A549 (cell line): ENCODE measurements around the gene CRYGC. TPM values are rescaled to one million over a fixed set of nuclear protein-coding genes. Genes with fewer than 3 reads are reported as not detected.

Experiments
- ATAC-seq, 2 experiments: fragments of 200-7000 bp in 1 of 2; fragments of >200 bp in 1 of 2; cut with Nextera tagmentation in 1 of 2; cut with Tn5 transposase in 1 of 2; 3 replicates each; pipeline versions ENCODE4 v1.8.0 to v1.9.1; 2018 to 2020; ENCODE audit warnings: mild to moderate bottlenecking in 1 of 2, moderate library complexity in 1 of 2
- CTCF ChIA-PET: fragments of 300-600 bp; sonication (Branson Sonifier 250); formaldehyde crosslinking; extraction: SDS; loops from one replicate; lab custom pipeline; 2021; ENCODE audit warnings: antibody characterized with exemption, inconsistent platforms; lab: Yijun Ruan, JAX
- POLR2A ChIA-PET: fragments of 350-600 bp; formaldehyde crosslinking; extraction: SDS; loops from one replicate; lab custom pipeline; 2021; ENCODE audit warnings: antibody characterized with exemption, inconsistent platforms; lab: Yijun Ruan, JAX
- DNase-seq, 2 experiments: peaks; one replicate each; pipeline versions ENCODE4 v3.0.0 to v3.0.0-alpha.2; 2011 to 2016; ENCODE audit warnings: low read depth in 1 of 2, low spot score in 1 of 2
- FAIRE-seq: peaks from 2 replicates; lab custom pipeline; 2011; peaks lifted over from hg19 to GRCh38; lab: Jason Lieb, UNC
- H3K27ac ChIP-seq, 2 experiments: fragments of >200 bp; sonication (Bioruptor Twin); formaldehyde crosslinking; 3 replicates each; pipeline ENCODE4 v1.5.1; 2016 to 2017
- H3K4me1 ChIP-seq: fragments of >200 bp; sonication (Bioruptor Twin); formaldehyde crosslinking; 3 replicates; pipeline ENCODE4 v1.6.1; 2016
- H3K4me2 ChIP-seq: fragments of >200 bp; sonication (Bioruptor Twin); formaldehyde crosslinking; 3 replicates; pipeline ENCODE4 v1.6.1; 2016
- H3K4me3 ChIP-seq: fragments of >200 bp; sonication (Bioruptor Twin); formaldehyde crosslinking; 3 replicates; pipeline ENCODE4 v1.5.1; 2016
- H3K9me3 ChIP-seq: fragments of >200 bp; sonication (Bioruptor Twin); formaldehyde crosslinking; 3 replicates; pipeline ENCODE4 v1.6.1; 2016
- CBX2 ChIP-seq: fragments of 200-600 bp; sonication (generic); IDR thresholded peaks from 2 replicates; pipeline ENCODE4 v1.6.1; 2016; ENCODE audit warnings: low read depth, mild to moderate bottlenecking, borderline replicate concordance
- CHD4 ChIP-seq: fragments of 200-600 bp; sonication (generic); IDR thresholded peaks from 2 replicates; pipeline ENCODE4 v1.6.1; 2016; ENCODE audit warnings: antibody characterized with exemption, mild to moderate bottlenecking, borderline replicate concordance
- ESRRA ChIP-seq: fragments of 150-350 bp; IDR thresholded peaks from 2 replicates; pipeline ENCODE4 v1.6.1; 2014; ENCODE audit warnings: mild to moderate bottlenecking, low read length, borderline replicate concordance
- GATA3 ChIP-seq: IDR thresholded peaks from 2 replicates; pipeline ENCODE4 v1.6.1; 2012; ENCODE audit warnings: borderline replicate concordance
- HDAC2 ChIP-seq: fragments of 200-600 bp; sonication (generic); IDR thresholded peaks from 2 replicates; pipeline ENCODE4 v1.6.1; 2016
- HMGXB4 ChIP-seq: fragments of 250-450 bp; sonication (Bioruptor Pico); IDR thresholded peaks from 2 replicates; pipeline ENCODE4 v1.5.0; 2021; ENCODE audit warnings: mild to moderate bottlenecking, moderate library complexity, borderline replicate concordance
- HOXB13 ChIP-seq: fragments of 250-450 bp; sonication (Bioruptor Pico); IDR thresholded peaks from 2 replicates; pipeline ENCODE4 v1.5.0; 2020; ENCODE audit warnings: low read depth, mild to moderate bottlenecking, moderate library complexity
- HOXB5 ChIP-seq: fragments of 250-450 bp; sonication (Bioruptor Pico); IDR thresholded peaks from 2 replicates; pipeline ENCODE4 v1.5.0; 2020; ENCODE audit warnings: mild to moderate bottlenecking, moderate library complexity
- JUN ChIP-seq, 2 experiments: fragments of >200 bp; sonication (Bioruptor Twin); formaldehyde crosslinking; IDR thresholded peaks; 2 replicates in 1 of 2; 3 replicates in 1 of 2; pipeline ENCODE4 v1.6.1; 2016 to 2017
- JUNB ChIP-seq: fragments of >200 bp; sonication (Bioruptor Twin); formaldehyde crosslinking; IDR thresholded peaks from 2 replicates; pipeline ENCODE4 v1.6.1; 2016
- MAFK ChIP-seq: fragments of 450-650 bp; IDR thresholded peaks from 2 replicates; pipeline ENCODE4 v1.6.1; 2014; ENCODE audit not compliant: partially characterized antibody
- MAZ ChIP-seq: fragments of 150-350 bp; IDR thresholded peaks from 2 replicates; pipeline ENCODE4 v1.6.1; 2014; ENCODE audit warnings: antibody characterized with exemption, low read depth, low read length, borderline replicate concordance
- PBX3 ChIP-seq: IDR thresholded peaks from 2 replicates; pipeline ENCODE4 v1.6.1; 2012
- PHF8 ChIP-seq: fragments of 200-600 bp; sonication (generic); IDR thresholded peaks from 2 replicates; pipeline ENCODE4 v1.6.1; 2016; ENCODE audit warnings: low read depth, mild to moderate bottlenecking, antibody characterized with exemption, moderate library complexity, borderline replicate concordance
- RAD21 ChIP-seq, 2 experiments: fragments of >200 bp in 1 of 2; sonication (Bioruptor Twin) in 1 of 2; formaldehyde crosslinking in 1 of 2; IDR thresholded peaks in 1 of 2; conservative IDR thresholded peaks in 1 of 2; 2 replicates in 1 of 2; 3 replicates in 1 of 2; pipeline ENCODE4 v1.6.1; 2012 to 2018; ENCODE audit warnings: inconsistent platforms in 1 of 2
- RCOR1 ChIP-seq: fragments of 150-350 bp; IDR thresholded peaks from 2 replicates; pipeline ENCODE4 v1.6.1; 2014; ENCODE audit warnings: antibody characterized with exemption, low read length, low read depth
- TFCP2L1 ChIP-seq: fragments of 250-450 bp; sonication (Bioruptor Pico); IDR thresholded peaks from 2 replicates; pipeline ENCODE4 v1.5.0; 2021; ENCODE audit warnings: mild to moderate bottlenecking
- ZC3H11A ChIP-seq: fragments of 450-650 bp; IDR thresholded peaks from 2 replicates; pipeline ENCODE4 v1.6.1; 2014; ENCODE audit warnings: antibody characterized with exemption, mild to moderate bottlenecking
- WGBS: methylation state at CpG from one replicate; pipeline ENCODE4 v1.1.6; 2017; ENCODE audit errors: missing lambda C conversion rate; 5-methylcytosine and 5-hydroxymethylcytosine counted together
- polyA plus RNA-seq, 4 experiments: library from polyadenylated mRNA; depleted of rRNA in 3 of 4; stranded (reverse); fragments of >200 nt; fragmentation: RNase III in 1 of 4; extraction: RNeasy Plus Mini Kit Qiagen cat#74134 plus additional on column Dnase treatment in 1 of 4; gene quantifications; 2 replicates in 3 of 4; 3 replicates in 1 of 4; pipeline ENCODE4 v1.2.3, GENCODE V29; 2011 to 2017

CRYGC gene
- polyA plus RNA-seq, 2 of the 4 experiments (the other 2 are of a cell fraction): not detected

GRCh38 chr2:208174144-208174543, 44.5 kb upstream of the CRYGC start:
- no peak for DNase-seq
- 0 out of 3 replicates have a peak, but pooled peaks cover 3% of the 10 kb centered on the region for H3K4me1 ChIP-seq
- H3K4me3 ChIP-seq: no peak overlapping the region
- peak; percentile 16 for TF ChIP-seq MAFK
- TF ChIP-seq HOXB13: no peak
- no peak for FAIRE-seq
- no peak overlapping the region for H3K4me2 ChIP-seq
- WGBS: 77% methylated on average over 9 of the region's 9 CpGs
- no peak for ATAC-seq
- no peak overlapping the region for H3K27ac ChIP-seq
- no peaks in the 10 kb centered on the region for H3K9me3 ChIP-seq
- ChIA-PET POLR2A (no interaction called here), CTCF (interaction anchor here (0.9 to 4.9 kb wide), 13 partner anchors 9 to 127 kb away, joined by 3 to 64 read pairs (median 6); partner anchors contain the start of genes CRYGA, CRYGD and IDH1)

- POLR2A ChIA-PET: no interaction called here
- WGBS: 80% methylated on average over 4 of the region's 4 CpGs
- TF ChIP-seq GATA3: no peak
- TF ChIP-seq HMGXB4 (CRISPR knock-in tag): no peak
- TF ChIP-seq RCOR1: no peak
- no peak for TF ChIP-seq JUNB
- no peak for TF ChIP-seq ZC3H11A
- no peak for TF ChIP-seq CHD4
- TF ChIP-seq HOXB5: no peak
- no peak for TF ChIP-seq MAFK
- no peak for TF ChIP-seq JUN (IDR thresholded peaks at IDR 0.05)
- TF ChIP-seq, all 56 proteins: peak for 0
- no peak overlapping the region for H3K4me2 ChIP-seq
- DNase-seq (no peak), ATAC-seq (no peak), FAIRE-seq (no peak)
- H3K4me1 ChIP-seq: 0 out of 3 replicates have a peak, but pooled peaks cover 3% of the 10 kb centered on the region
- H3K9me3 ChIP-seq: no peaks in the 10 kb centered on the region
- CTCF ChIA-PET: no interaction called here
- no peak overlapping the region for H3K4me3 ChIP-seq
- H3K27ac ChIP-seq: no peak overlapping the region
Observed at GRCh38 chr2:208172125-208172524, 42.5 kb upstream of the CRYGC start.

GRCh38 chr2:208164951-208165755, 35.5 kb upstream of the CRYGC start:
- TF ChIP-seq PBX3 (no peak), HDAC2 (no peak), MAFK (peak; percentile 71), CBX2 (no peak), TFCP2L1 (CRISPR knock-in tag) (no peak)
- ChIA-PET CTCF (interaction anchor here (0.8 to 2.1 kb wide), 2 partner anchors 10 to 63 kb away, joined by 3 to 11 read pairs; no protein-coding TSS in a partner anchor), POLR2A (no interaction called here)
- Histone ChIP-seq H3K4me2 (no peak overlapping the region), H3K27ac (no peak overlapping the region), H3K4me3 (no peak overlapping the region), H3K9me3 (no peaks in the 10 kb centered on the region), H3K4me1 (no peaks in the 10 kb centered on the region)
- no peak for FAIRE-seq
- DNase-seq: no peak
- 45% methylated on average over 2 of the region's 2 CpGs for WGBS
- ATAC-seq: no peak; a peak in 1 of 6 replicates

- H3K4me3 ChIP-seq: no peak within 1 kb of the TSS
- TF ChIP-seq PHF8: no peak
- no peak for TF ChIP-seq RAD21 (conservative IDR thresholded peaks at IDR 0.05 in 1 of 2, IDR thresholded peaks at IDR 0.05 in 1 of 2)
- no peak for TF ChIP-seq MAZ
- TF ChIP-seq ESRRA: no peak
- no peaks in the 10 kb centered on the region for H3K9me3 ChIP-seq
- DNase-seq: no peak
- 40% methylated on average over 2 of the region's 2 CpGs for WGBS
- H3K4me1 ChIP-seq: no peaks in the 10 kb centered on the region
- no peak for FAIRE-seq
- H3K27ac ChIP-seq: no peak within 1 kb of the TSS
- ChIA-PET CTCF (interaction anchor here (2.1 kb wide), 1 partner anchor 12 kb away, joined by 11 read pairs; no protein-coding TSS in a partner anchor), POLR2A (no interaction called here)
- no peak within 1 kb of the TSS for H3K4me2 ChIP-seq
- ATAC-seq: no peak
Observed at GRCh38 chr2:208163489-208163888, 33.9 kb upstream of the CRYGC start, which contains the start of gene CRYGA. TSS of gene CRYGA (minus strand) at chr2:208163589. CDS start at chr2:208163556, 33 bp downstream.
